IPS-15b (cell line): ENCODE measurements around the gene RBM47.
"Not testable (repeated sequence)": the region's sequence is repeated elsewhere in the genome, so short reads cannot be mapped to it uniquely, and the experiment has no call there.

Source experiments
- H3K27me3 ChIP-seq: one replicate; pipeline ENCODE4 v1.6.1; 2013; ENCODE audit warnings: low read length; ENCODE audit not compliant: control insufficient read depth, insufficient read depth
- H3K36me3 ChIP-seq: one replicate; pipeline ENCODE4 v1.6.1; 2013; ENCODE audit warnings: low read length; ENCODE audit not compliant: control insufficient read depth, insufficient read depth
- H3K4me1 ChIP-seq: one replicate; pipeline ENCODE4 v1.6.1; 2013; ENCODE audit warnings: mild to moderate bottlenecking, low read length; ENCODE audit not compliant: control insufficient read depth, insufficient read depth
- H3K4me3 ChIP-seq: one replicate; pipeline ENCODE4 v1.5.1; 2013; ENCODE audit warnings: low read depth, low read length
- H3K9ac ChIP-seq: one replicate; pipeline ENCODE4 v1.6.1; 2013; ENCODE audit warnings: low read depth, mild to moderate bottlenecking, low read length
- H3K9me3 ChIP-seq: one replicate; pipeline ENCODE4 v1.6.1; 2013; ENCODE audit warnings: mild to moderate bottlenecking, low read length; ENCODE audit not compliant: control insufficient read depth, insufficient read depth

RBM47 gene

DNA sequence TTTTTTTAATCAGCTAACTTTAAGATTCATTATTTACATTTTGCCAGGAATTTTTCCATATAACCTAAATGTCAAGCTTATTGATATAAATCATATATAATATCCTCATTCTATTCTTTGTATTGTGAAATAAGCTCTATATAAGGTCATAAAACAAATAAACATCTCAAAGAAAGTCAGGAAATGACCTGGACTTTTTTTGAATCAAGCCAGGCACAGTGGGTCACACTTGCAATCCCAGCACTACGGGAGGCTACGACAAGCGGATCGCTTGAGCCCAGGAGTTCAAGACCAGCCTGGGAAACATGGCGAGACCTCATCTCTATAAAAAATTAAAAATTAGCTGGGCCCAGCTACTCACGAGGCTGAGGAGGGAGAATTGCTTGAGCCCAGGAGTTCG, 88.9 kb downstream of the RBM47 start:
- Histone ChIP-seq H3K4me3 (no peak overlapping the region), H3K9me3 (no peaks in the 10 kb centered on the region), H3K36me3 (peaks cover 7% of the 10 kb centered on the region), H3K27me3 (no peaks in the 10 kb centered on the region), H3K4me1 (peaks cover 2% of the 10 kb centered on the region), H3K9ac (no peak overlapping the region)

DNA sequence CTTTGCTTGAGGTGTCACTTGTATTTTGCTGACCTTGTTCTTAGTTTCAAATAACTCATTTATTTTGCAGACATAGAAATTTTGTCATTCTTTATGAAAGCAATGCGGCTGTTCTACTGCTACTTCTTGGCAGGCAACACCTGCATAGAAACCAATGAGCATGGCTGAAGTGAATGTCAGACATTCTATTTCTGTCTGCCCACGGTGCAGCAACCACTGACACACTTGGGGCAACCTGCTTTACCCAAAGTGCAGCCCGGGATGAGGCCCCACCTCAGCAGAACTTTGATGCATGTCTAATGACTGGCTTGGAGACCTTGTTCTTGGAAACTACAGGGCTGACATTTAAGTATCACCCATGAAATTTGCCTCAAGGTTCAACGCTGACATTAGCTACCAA, 93.6 kb downstream of the RBM47 start:
- no peaks in the 10 kb centered on the region for H3K27me3 ChIP-seq
- H3K4me1 ChIP-seq = no peaks in the 10 kb centered on the region
- H3K9ac ChIP-seq = no peak overlapping the region
- peaks cover 6% of the 10 kb centered on the region for H3K36me3 ChIP-seq
- no peaks in the 10 kb centered on the region for H3K9me3 ChIP-seq
- H3K4me3 ChIP-seq = no peak overlapping the region

DNA sequence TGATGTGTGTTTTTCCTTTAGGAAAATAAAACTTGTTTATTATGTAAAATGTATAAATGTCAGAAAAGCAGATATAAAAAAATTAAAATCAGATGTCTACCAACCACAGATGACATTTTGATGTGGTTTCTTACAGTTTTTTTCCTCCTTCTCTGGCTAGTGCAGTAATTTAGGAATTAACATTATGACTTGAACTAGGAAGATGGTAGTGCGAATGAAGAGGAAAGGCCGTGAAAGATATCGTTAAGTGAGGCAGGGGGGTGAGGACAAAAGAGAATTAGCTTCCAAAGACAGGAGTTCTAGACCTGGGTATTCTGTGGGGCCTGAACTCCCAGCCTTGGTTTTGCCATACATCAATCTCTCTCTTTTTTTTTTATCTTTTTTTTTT, 98.0 kb downstream of the RBM47 start:
- H3K4me1 ChIP-seq = no peaks in the 10 kb centered on the region
- no peak overlapping the region for H3K9ac ChIP-seq
- H3K27me3 ChIP-seq = no peaks in the 10 kb centered on the region
- H3K4me3 ChIP-seq = no peak overlapping the region
- peaks cover 7% of the 10 kb centered on the region for H3K36me3 ChIP-seq
- H3K9me3 ChIP-seq = no peaks in the 10 kb centered on the region

DNA sequence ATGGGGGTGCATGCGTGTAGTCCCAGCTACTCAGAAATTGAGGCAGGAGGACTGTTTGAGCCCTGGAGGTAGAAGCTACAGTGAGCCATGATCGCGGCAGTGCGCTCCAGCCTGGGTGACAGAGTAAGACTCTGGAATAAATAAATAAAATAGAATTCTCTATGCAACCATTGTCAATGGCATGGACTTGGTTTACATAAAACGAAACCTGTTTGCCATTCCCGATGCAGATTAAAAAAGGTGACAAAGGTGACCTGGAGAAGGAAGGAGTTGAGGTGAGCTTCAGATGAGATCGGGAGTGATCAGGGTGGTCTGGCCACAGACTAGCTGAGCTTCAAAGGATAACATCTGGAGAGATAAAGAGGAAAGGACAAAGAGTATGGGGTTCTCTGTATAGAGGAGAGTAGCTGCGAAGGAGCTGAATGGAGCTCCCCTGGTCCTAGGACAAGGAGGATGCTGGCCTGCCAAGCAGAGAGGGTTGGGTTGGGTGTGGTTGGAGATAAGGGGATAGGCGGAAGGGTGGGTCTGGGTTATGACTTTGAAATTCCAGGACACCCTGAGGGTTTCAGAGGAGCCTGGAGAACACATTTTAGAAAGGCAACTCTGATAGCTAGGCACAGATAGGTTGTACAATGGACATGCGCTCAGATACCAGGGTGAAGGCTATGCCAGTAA, 98.6 kb downstream of the RBM47 start:
- Histone ChIP-seq H3K9me3 (no peaks in the 10 kb centered on the region), H3K36me3 (peaks cover 4% of the 10 kb centered on the region)

DNA sequence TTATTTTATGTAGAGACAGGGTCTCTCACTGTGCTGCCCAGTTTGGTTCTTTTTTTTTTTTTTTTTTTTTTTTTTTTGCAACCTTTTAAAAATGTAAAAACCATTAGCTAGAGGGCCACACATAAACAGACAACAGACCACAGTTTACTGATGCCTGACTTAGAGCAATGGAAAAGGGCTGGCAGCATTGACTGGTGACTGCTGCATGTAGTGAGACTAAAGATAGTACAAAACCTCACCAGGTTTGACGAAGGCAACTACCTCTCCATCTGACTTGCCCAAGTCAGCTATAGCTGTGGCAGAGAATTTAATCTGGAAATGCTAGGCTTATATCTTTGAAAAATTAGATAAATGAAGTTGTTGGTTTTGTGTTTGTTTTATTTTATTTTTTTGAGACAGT, 102.9 kb downstream of the RBM47 start:
- Histone ChIP-seq H3K9me3 (no peaks in the 10 kb centered on the region), H3K36me3 (peaks cover 3% of the 10 kb centered on the region), H3K9ac (no peak overlapping the region), H3K4me3 (no peak overlapping the region), H3K4me1 (peaks cover 9% of the 10 kb centered on the region), H3K27me3 (no peaks in the 10 kb centered on the region)

More for the DNA sequence above, 98.6 kb downstream of the RBM47 start:
- H3K4me1 ChIP-seq = peaks cover under 1% of the 10 kb centered on the region
- H3K4me3 ChIP-seq = no peak overlapping the region
- H3K27me3 ChIP-seq = no peaks in the 10 kb centered on the region
- H3K9ac ChIP-seq = no peak overlapping the region

DNA sequence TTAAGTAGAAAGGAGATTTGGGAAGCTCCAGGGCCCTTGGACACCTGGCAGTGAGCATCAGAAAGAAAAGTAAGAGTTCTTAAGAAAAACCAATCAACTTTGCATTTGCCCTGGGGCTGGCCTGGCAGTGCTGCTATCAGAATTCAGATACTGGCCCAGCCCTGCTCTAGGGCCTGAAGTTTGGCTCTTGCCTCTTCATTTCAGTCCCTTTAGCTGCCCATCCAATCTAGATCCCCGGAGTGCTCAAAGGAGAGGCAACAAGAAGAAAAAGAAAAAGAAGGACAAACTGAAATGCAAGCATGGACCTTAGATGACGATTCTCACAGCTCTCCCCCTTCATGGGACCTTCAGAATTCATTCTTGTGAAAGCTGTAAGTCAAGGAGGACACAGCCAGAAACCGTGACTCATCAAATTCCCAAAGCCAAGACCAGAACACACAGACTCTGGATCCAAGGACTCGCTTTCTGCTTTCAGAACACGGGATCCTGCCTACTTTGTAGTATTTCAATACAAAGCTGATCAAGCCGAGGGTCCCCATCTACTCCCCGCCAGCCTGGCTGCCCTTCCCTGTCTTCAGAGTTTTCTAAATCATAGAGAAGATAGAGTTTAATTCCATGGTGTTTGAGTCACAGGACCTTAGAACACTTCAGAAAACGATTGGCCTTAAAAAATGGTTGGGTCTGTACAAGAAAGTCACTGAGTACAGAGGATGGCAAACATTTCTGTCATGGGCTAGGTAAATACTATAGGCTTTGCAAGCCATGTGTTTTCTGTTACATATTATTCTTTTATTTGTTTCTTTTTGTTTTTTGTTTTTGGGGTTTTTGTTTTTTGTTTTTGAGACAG, 103.7 kb downstream of the RBM47 start:
- Histone ChIP-seq H3K4me3 (no peak overlapping the region), H3K9ac (peak overlapping the region; percentile 47), H3K9me3 (no peaks in the 10 kb centered on the region), H3K27me3 (no peaks in the 10 kb centered on the region), H3K4me1 (peaks cover 9% of the 10 kb centered on the region), H3K36me3 (no peaks in the 10 kb centered on the region)

DNA sequence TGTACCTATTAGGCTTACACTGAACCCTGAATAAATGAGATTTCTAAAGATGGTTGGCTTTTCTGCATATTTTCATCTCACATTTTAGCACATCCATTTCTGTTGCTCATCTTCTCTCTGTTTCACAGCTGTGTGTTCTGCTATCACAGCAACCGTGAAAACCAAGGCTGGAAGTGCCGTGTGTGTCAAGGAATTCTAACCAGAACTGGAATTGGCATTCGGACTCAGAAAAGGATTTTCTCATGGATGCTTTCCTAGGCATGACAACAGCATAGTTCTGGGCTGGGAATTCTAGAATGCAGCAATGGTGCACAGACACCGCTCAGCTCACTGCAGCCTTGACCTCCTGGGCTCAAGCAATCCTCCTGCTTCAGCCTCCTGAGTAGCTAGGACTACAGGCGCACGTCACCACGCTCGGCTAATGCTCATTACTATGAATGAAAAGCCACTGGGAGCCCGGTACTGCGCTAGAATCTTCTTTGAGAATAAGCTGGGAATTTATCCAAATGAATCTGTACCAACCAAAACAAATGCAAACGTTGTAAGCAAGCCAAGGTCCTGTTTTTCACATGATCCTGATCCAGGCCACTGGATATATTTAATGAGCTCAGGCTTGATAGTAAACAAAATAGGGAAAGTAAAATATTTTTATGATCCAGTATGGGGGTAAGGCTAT, 105.2 kb downstream of the RBM47 start:
- H3K9me3 ChIP-seq = no peaks in the 10 kb centered on the region
- no peaks in the 10 kb centered on the region for H3K27me3 ChIP-seq
- H3K9ac ChIP-seq = no peak overlapping the region
- peaks cover 9% of the 10 kb centered on the region for H3K4me1 ChIP-seq
- no peaks in the 10 kb centered on the region for H3K36me3 ChIP-seq
- H3K4me3 ChIP-seq = no peak overlapping the region

DNA sequence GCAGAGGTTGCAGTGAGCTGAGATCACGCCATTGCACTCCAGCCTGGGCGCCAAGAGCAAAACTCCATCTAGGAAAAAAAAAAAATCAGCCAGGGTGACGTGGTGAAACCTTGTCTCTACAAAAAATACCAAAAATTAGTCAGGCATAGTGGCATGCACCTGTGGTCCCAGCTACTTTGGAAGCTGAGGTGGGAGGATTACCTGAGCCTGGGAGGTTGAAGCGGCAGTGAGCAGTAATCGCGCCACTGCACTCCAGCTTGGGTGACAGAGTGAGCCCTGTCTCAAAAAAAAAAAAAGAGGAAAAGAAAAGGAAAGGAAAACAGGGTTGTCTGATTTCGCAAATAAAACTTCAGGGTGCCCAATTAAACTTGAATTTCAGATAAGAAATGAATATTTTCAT, 106.1 kb downstream of the RBM47 start:
- H3K9ac ChIP-seq = no peak overlapping the region
- no peaks in the 10 kb centered on the region for H3K27me3 ChIP-seq
- H3K9me3 ChIP-seq = no peaks in the 10 kb centered on the region
- H3K36me3 ChIP-seq = no peaks in the 10 kb centered on the region
- H3K4me1 ChIP-seq = peaks cover 9% of the 10 kb centered on the region
- no peak overlapping the region for H3K4me3 ChIP-seq

DNA sequence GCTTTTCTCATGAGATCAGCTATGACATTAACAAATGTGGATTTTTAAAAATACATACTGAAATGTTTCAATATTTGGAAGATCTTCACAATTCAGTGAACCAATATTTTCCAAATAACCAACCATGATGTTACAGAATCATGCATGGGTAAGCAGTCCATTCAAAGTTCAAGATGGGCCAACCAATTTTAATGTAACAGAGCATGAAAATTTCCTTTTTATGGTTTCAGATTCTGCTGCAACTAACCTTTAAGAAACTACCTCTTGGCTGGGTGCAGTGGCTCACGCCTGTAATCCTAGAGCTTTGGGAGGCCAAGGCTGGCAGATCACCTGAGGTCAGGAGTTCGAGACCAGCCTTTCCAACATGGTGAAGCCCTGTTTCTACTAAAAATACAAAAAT, 107.7 kb downstream of the RBM47 start:
- H3K36me3 ChIP-seq = no peaks in the 10 kb centered on the region
- no peak overlapping the region for H3K9ac ChIP-seq
- H3K4me3 ChIP-seq = no peak overlapping the region
- no peaks in the 10 kb centered on the region for H3K27me3 ChIP-seq
- no peaks in the 10 kb centered on the region for H3K9me3 ChIP-seq
- H3K4me1 ChIP-seq = peaks cover 9% of the 10 kb centered on the region

DNA sequence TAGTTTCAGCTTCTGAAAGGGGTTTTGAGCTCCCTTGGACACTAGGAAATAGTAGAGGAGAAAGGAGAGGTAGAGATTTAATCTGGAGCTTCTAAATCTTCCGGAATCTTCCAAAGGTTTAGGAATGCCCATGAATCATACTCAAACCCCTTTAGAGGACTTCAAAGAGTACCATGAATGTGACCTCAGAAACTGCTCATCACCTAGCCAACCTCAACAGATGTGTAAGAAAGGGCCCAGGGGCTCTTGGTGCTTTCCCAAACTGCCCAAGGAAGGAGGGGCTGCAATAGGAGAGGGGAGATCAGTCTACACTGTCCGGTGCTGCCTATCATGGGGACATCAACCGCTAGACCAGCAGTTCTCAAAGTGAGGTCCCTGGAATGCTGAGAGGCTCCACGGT, 109.1 kb downstream of the RBM47 start:
- Histone ChIP-seq H3K9ac (no peak overlapping the region), H3K36me3 (no peaks in the 10 kb centered on the region), H3K4me3 (no peak overlapping the region)

DNA sequence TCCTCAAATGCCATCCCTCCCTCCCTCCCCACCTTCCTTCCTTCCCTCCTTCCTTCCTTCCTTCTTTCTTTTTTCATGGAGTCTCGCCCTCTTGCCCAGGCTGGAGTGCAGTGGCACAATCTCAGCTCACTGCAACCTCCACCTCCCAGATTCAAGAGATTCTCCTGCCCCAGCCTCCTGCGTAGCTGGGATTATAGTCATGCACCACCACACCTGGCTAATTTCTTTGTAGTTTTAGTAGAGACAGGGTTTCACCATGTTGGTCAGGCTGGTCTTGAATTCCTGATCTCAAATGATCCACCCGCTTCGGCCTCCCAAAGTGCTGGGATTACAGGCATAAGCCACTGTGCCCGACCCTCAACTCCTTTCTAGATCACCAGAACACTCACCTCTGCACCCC, 112.6 kb downstream of the RBM47 start:
- H3K9me3 ChIP-seq, H3K9ac ChIP-seq, H3K27me3 ChIP-seq, H3K36me3 ChIP-seq, H3K4me3 ChIP-seq: not testable (repeated sequence)
- peaks cover 15% of the 10 kb centered on the region for H3K4me1 ChIP-seq

More for the DNA sequence above, 109.1 kb downstream of the RBM47 start:
- H3K4me1 ChIP-seq = peaks cover 4% of the 10 kb centered on the region
- no peaks in the 10 kb centered on the region for H3K27me3 ChIP-seq
- no peaks in the 10 kb centered on the region for H3K9me3 ChIP-seq

DNA sequence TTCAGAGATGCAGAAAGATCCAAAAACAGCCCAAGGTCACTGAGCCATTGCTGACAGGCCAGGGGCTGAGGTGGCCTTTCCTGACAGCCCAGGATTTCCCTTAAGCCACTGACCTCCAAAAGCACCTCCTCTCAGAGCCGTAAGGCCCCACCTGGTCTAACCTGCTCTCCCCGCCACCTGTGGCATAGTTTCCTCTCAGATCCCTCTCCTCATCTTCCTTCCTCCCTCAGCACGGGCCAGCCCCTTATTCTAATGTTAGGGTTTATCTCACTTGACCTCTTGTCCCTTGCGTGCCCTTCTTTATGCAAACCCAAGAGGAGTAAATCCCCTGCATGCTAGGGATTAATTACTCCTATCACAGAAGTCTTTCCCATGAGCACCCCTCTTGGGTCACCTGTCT, 113.0 kb downstream of the RBM47 start:
- peaks cover 15% of the 10 kb centered on the region for H3K4me1 ChIP-seq
- no peaks in the 10 kb centered on the region for H3K36me3 ChIP-seq
- H3K4me3 ChIP-seq = no peak overlapping the region
- no peaks in the 10 kb centered on the region for H3K27me3 ChIP-seq
- no peak overlapping the region for H3K9ac ChIP-seq
- H3K9me3 ChIP-seq = no peaks in the 10 kb centered on the region
